HepG2 (cell line): ENCODE data around the gene FAT1. TPM values are rescaled to one million over a fixed set of nuclear protein-coding genes. Genes with fewer than 3 reads are reported as not detected.

ENCODE experiments used
- ATAC-seq: fragments of 200-7000 bp; cut with Tn5 transposase; 3 replicates; pipeline ENCODE4 v1.9.1; 2020; ENCODE audit warnings: mild to moderate bottlenecking, moderate library complexity
- BruUV-seq: library from RNA; stranded (reverse); fragments of 400-500 nt; replicated peaks from 2 replicates; lab custom pipeline; 2021; lab: Mats Ljungman, UMichigan
- CTCF ChIA-PET: fragments of 300-600 bp; formaldehyde crosslinking; extraction: SDS; loops from one replicate; lab custom pipeline; 2021; ENCODE audit warnings: low total read pairs, inconsistent platforms, low intra/inter-chr PET ratio; lab: Yijun Ruan, JAX
- POLR2A ChIA-PET: fragments of 350-600 bp; sonication (Branson Sonifier 250); formaldehyde crosslinking; loops from one replicate; lab custom pipeline; 2020; ENCODE audit warnings: antibody characterized with exemption, inconsistent platforms; lab: Yijun Ruan, JAX
- DNase-seq: peaks from one replicate; pipeline ENCODE4 v3.0.0-alpha.2; 2015; ENCODE audit warnings: low spot score
- FAIRE-seq: peaks from 3 replicates; lab custom pipeline; 2011; peaks lifted over from hg19 to GRCh38; lab: Jason Lieb, UNC
- H2AFZ ChIP-seq: one replicate; pipeline ENCODE4 v1.6.1; 2011; ENCODE audit warnings: low read length, inconsistent platforms
- H3K27ac ChIP-seq: fragments of 300-600 bp; 3 replicates; pipeline ENCODE4 v1.8.0; 2011; ENCODE audit warnings: mixed run types, mild to moderate bottlenecking, mixed read lengths, low read length, inconsistent platforms; ENCODE audit not compliant: insufficient read depth; ENCODE audit errors: extremely low read length
- H3K27me3 ChIP-seq, 2 experiments: fragments of 200-600 bp in 1 of 2; 2 replicates in 1 of 2; 3 replicates in 1 of 2; pipeline versions ENCODE4 v1.6.0 to v1.8.0; 2011; ENCODE audit warnings: low read length in 2 of 2, mild to moderate bottlenecking in 2 of 2, moderate library complexity in 2 of 2, inconsistent platforms in 1 of 2; ENCODE audit not compliant: insufficient read depth in 2 of 2, control insufficient read depth in 1 of 2
- H3K36me3 ChIP-seq, 2 experiments: fragments of 200-600 bp in 1 of 2; replicated peaks in 1 of 2; 2 replicates in 1 of 2; 3 replicates in 1 of 2; pipeline versions ENCODE4 v1.5.1 to v1.8.0; 2011; ENCODE audit warnings: low read length in 2 of 2, inconsistent platforms in 1 of 2; ENCODE audit not compliant: insufficient read depth in 2 of 2, control insufficient read depth in 1 of 2
- H3K4me1 ChIP-seq: 2 replicates; pipeline ENCODE4 v1.5.1; 2012; ENCODE audit warnings: low read length, inconsistent platforms; ENCODE audit not compliant: insufficient read depth
- H3K4me2 ChIP-seq: 2 replicates; pipeline ENCODE4 v1.6.0; 2011; ENCODE audit warnings: low read depth, low read length, inconsistent platforms
- H3K4me3 ChIP-seq, 3 experiments: fragments of 200-600 bp in 1 of 3; sonication (generic), shearing (Covaris generic) in 1 of 3; replicated peaks in 1 of 3; 2 replicates each; pipeline ENCODE4 v1.5.1; 2011 to 2016; ENCODE audit warnings: low read length in 3 of 3, inconsistent platforms in 2 of 3, low read depth in 2 of 3, mild to moderate bottlenecking in 2 of 3, control low read depth in 1 of 3, mixed read lengths in 1 of 3; ENCODE audit not compliant: insufficient read depth in 1 of 3
- H3K79me2 ChIP-seq: one replicate; pipeline ENCODE4 v1.6.1; 2011; ENCODE audit warnings: low read length, inconsistent platforms; ENCODE audit not compliant: insufficient read depth
- H3K9ac ChIP-seq: 2 replicates; pipeline ENCODE4 v1.6.0; 2011; ENCODE audit warnings: mild to moderate bottlenecking, low read depth, low read length, inconsistent platforms; ENCODE audit not compliant: insufficient read depth
- H3K9me3 ChIP-seq: 2 replicates; pipeline ENCODE4 v1.5.1; 2012; ENCODE audit warnings: mild to moderate bottlenecking, low read length
- H4K20me1 ChIP-seq: 2 replicates; pipeline ENCODE4 v1.6.0; 2011; ENCODE audit warnings: inconsistent platforms, mild to moderate bottlenecking, low read length, moderate library complexity; ENCODE audit not compliant: insufficient read depth
- ELF4 ChIP-seq: sonication (generic); formaldehyde crosslinking; IDR thresholded peaks from 2 replicates; pipeline ENCODE4 v1.5.0; 2020; ENCODE audit warnings: missing genetic modification reagents, mild to moderate bottlenecking, moderate library complexity, borderline replicate concordance
- FIP1L1 ChIP-seq: fragments of 200-400 bp; formaldehyde crosslinking; IDR thresholded peaks from 2 replicates; pipeline ENCODE4 v1.6.1; 2018; ENCODE audit warnings: low read depth, mild to moderate bottlenecking, low read length, moderate library complexity, borderline replicate concordance; ENCODE audit not compliant: insufficient read depth
- GMEB2 ChIP-seq: IDR thresholded peaks from 2 replicates; pipeline ENCODE4 v1.6.1; 2016; ENCODE audit warnings: missing biosample characterization, missing genetic modification reagents, low read depth
- PHB2 ChIP-seq: fragments of 450-650 bp; IDR thresholded peaks from 2 replicates; pipeline ENCODE4 v1.6.1; 2018; ENCODE audit not compliant: partially characterized antibody
- SALL2 ChIP-seq: sonication (generic); formaldehyde crosslinking; IDR thresholded peaks from 2 replicates; pipeline ENCODE4 v1.8.1; 2023; ENCODE audit warnings: mild to moderate bottlenecking, missing genetic modification reagents, inconsistent platforms
- SETDB1 ChIP-seq: sonication (generic); formaldehyde crosslinking; IDR thresholded peaks from 2 replicates; pipeline ENCODE4 v1.5.1; 2020; ENCODE audit warnings: missing genetic modification reagents, mild to moderate bottlenecking, borderline replicate concordance
- SKI ChIP-seq: fragments of 450-650 bp; IDR thresholded peaks from one replicate; pipeline ENCODE4 v1.6.1; 2018; ENCODE audit warnings: mild to moderate bottlenecking; ENCODE audit not compliant: partially characterized antibody
- SOX13 ChIP-seq, 3 experiments: fragments of 450-650 bp in 1 of 3; sonication (generic) in 1 of 3; formaldehyde crosslinking in 1 of 3; IDR thresholded peaks in 2 of 3; conservative IDR thresholded peaks in 1 of 3; 2 replicates each; pipeline versions ENCODE4 v1.5.0 to v1.6.1; 2016 to 2020; ENCODE audit warnings: antibody characterized with exemption in 1 of 3, mild to moderate bottlenecking in 1 of 3, missing compliant biosample characterization in 1 of 3, missing genetic modification reagents in 1 of 3, moderate library complexity in 1 of 3
- TBX2 ChIP-seq: sonication (generic); formaldehyde crosslinking; IDR thresholded peaks from 2 replicates; pipeline ENCODE4 v1.5.0; 2020; ENCODE audit warnings: missing genetic modification reagents, mild to moderate bottlenecking, borderline replicate concordance
- TERF1 ChIP-seq: sonication (generic); formaldehyde crosslinking; IDR thresholded peaks from 2 replicates; pipeline ENCODE4 v1.8.0; 2022; ENCODE audit warnings: mild to moderate bottlenecking, missing genetic modification reagents, moderate library complexity
- ZFYVE20 ChIP-seq: sonication (generic); formaldehyde crosslinking; IDR thresholded peaks from 2 replicates; pipeline ENCODE4 v1.8.0; 2023; ENCODE audit warnings: low read depth, mild to moderate bottlenecking, moderate library complexity, missing genetic modification reagents, borderline replicate concordance
- ZNF160 ChIP-seq: sonication (generic); formaldehyde crosslinking; IDR thresholded peaks from 2 replicates; pipeline ENCODE4 v1.8.0; 2022; ENCODE audit warnings: mild to moderate bottlenecking, inconsistent platforms, missing genetic modification reagents
- ZNF20 ChIP-seq: sonication (generic); formaldehyde crosslinking; IDR thresholded peaks from 2 replicates; pipeline ENCODE4 v1.4.0; 2020; ENCODE audit warnings: mild to moderate bottlenecking, moderate library complexity, missing genetic modification reagents
- ZNF3 ChIP-seq: IDR thresholded peaks from 2 replicates; pipeline ENCODE4 v1.7.0; 2017; ENCODE audit warnings: inconsistent platforms
- ZNF451 ChIP-seq: sonication (generic); formaldehyde crosslinking; IDR thresholded peaks from 2 replicates; pipeline ENCODE4 v1.5.0; 2020; ENCODE audit warnings: mild to moderate bottlenecking, missing genetic modification reagents
- ZNF672 ChIP-seq: sonication (generic); formaldehyde crosslinking; IDR thresholded peaks from 2 replicates; pipeline ENCODE4 v1.8.1; 2022; ENCODE audit warnings: missing genetic modification reagents
- ZNF703 ChIP-seq: sonication (generic); formaldehyde crosslinking; IDR thresholded peaks from 2 replicates; pipeline ENCODE4 v1.5.1; 2020; ENCODE audit warnings: missing genetic modification reagents, mild to moderate bottlenecking, moderate library complexity, borderline replicate concordance
- ZNF841 ChIP-seq: sonication (generic); formaldehyde crosslinking; IDR thresholded peaks from 2 replicates; pipeline ENCODE4 v1.8.1; 2023; ENCODE audit warnings: missing genetic modification reagents, borderline replicate concordance
- ZSCAN21 ChIP-seq: sonication (generic); formaldehyde crosslinking; IDR thresholded peaks from 2 replicates; pipeline ENCODE4 v1.8.0; 2022; ENCODE audit warnings: mild to moderate bottlenecking, missing genetic modification reagents, moderate library complexity, borderline replicate concordance
- WGBS: methylation state at CpG from one replicate; pipeline ENCODE4 v1.1.6; 2017; ENCODE audit warnings: low lambda C conversion rate; 5-methylcytosine and 5-hydroxymethylcytosine counted together
- in situ Hi-C: cut with HindIII; loops from 2 replicates; pipeline ENCODE4 v1.10.0; 2017; ENCODE audit warnings: low pct_unique_long_range_greater_than_20kb; ENCODE audit not compliant: extremely low pct_ligation_motif_present
- intact Hi-C: fragments of 100-400 bp; cut with micrococcal nuclease; formaldehyde crosslinking; loops from one replicate; pipeline ENCODE4 v1.10.0; 2022; ENCODE audit not compliant: unreplicated experiment
- polyA plus RNA-seq, 8 experiments: library from polyadenylated mRNA; depleted of rRNA in 3 of 8; stranded (reverse) in 7 of 8; unstranded in 1 of 8; fragments of >200 nt; fragmentation: Illumina TruSeq in 4 of 8; extraction: Trizol in 4 of 8; gene quantifications; 2 replicates each; pipeline versions ENCODE4 v1.2.1 to v1.2.3, GENCODE V29; 2011 to 2016; ENCODE audit warnings: low read depth in 4 of 8, missing spikeins in 1 of 8, mixed read lengths in 1 of 8; ENCODE audit not compliant: insufficient read depth in 1 of 8
- total RNA-seq, 5 experiments: library from RNA; depleted of rRNA; stranded (reverse); fragments of >200 nt; fragmentation: Illumina TruSeq; extraction: Trizol; gene quantifications; 2 replicates each; pipeline ENCODE4 v1.2.3, GENCODE V29; 2016; ENCODE audit warnings: low read depth in 1 of 5

Gene FAT1
- total and polyA plus RNA-seq, 2 of the 13 experiments (the other 11 are each of a cell fraction or from before 2014, with no cell fraction given) = 185 to 216 TPM

- TF ChIP-seq SALL2 (CRISPR knock-in tag) (no peak), PHB2 (no peak), ZNF703 (CRISPR knock-in tag) (no peak), ZNF160 (CRISPR knock-in tag) (no peak), ZNF672 (CRISPR knock-in tag) (no peak), ZSCAN21 (CRISPR knock-in tag) (no peak), ZNF20 (CRISPR knock-in tag) (no peak), ZFYVE20 (CRISPR knock-in tag) (no peak), ZNF451 (CRISPR knock-in tag) (no peak), GMEB2 (CRISPR knock-in tag) (no peak), ZNF841 (CRISPR knock-in tag) (no peak), SKI (no peak)
Measured at GRCh38 chr4:186543206-186543605, 180.4 kb downstream of the FAT1 start (continued).

GRCh38 chr4:186541801-186542200, 181.9 kb downstream of the FAT1 start:
- BruUV-seq = no TSS peak
- TF ChIP-seq FIP1L1 = no peak
- TF ChIP-seq SOX13 (IDR thresholded peaks at IDR 0.05) = no peak
- no peak for TF ChIP-seq SOX13 (CRISPR knock-in tag; conservative IDR thresholded peaks at IDR 0.05 in 1 of 2, IDR thresholded peaks at IDR 0.05 in 1 of 2)
- TF ChIP-seq TERF1 = no peak
- no peak for TF ChIP-seq ZNF3
- TF ChIP-seq ELF4 = no peak
- TF ChIP-seq SETDB1 (CRISPR knock-in tag) = no peak
- TF ChIP-seq TBX2 = no peak
- no peak overlapping the region for H3K27ac ChIP-seq
- intact Hi-C loops (no loop called here), in situ Hi-C loops (no loop called here)
- no peak overlapping the region for H3K4me2 ChIP-seq
- FAIRE-seq (no peak), DNase-seq (no peak), ATAC-seq (no peak)
- H3K27me3 ChIP-seq = peaks cover 1 to 21% of the 10 kb centered on the region in 2 experiments; a peak in 3 of 5 replicates
- no peak overlapping the region for H3K4me3 ChIP-seq
- ChIA-PET CTCF (no interaction called here), POLR2A (no interaction called here)
- peaks cover 13% of the 10 kb centered on the region; the same call in 1 of the 2 replicates for H3K9me3 ChIP-seq
- H4K20me1 ChIP-seq = no peaks in the 10 kb centered on the region
- H3K79me2 ChIP-seq = no peaks in the 10 kb centered on the region
- no peaks in the 10 kb centered on the region for H3K36me3 ChIP-seq
- no peaks in the 10 kb centered on the region for H3K4me1 ChIP-seq
- H2AFZ ChIP-seq = no peak overlapping the region
- H3K9ac ChIP-seq = no peak overlapping the region
- 2% methylated on average over 3 of the region's 4 CpGs for WGBS
